HEK293 (cell line): ENCODE measurements around the gene SH3BP4.

ENCODE experiments used
- CTCF ChIA-PET: fragments of 350-600 bp; formaldehyde crosslinking; extraction: SDS; loops from one replicate; lab custom pipeline; 2021; ENCODE audit warnings: antibody characterized with exemption; lab: Yijun Ruan, JAX
- POLR2A ChIA-PET: fragments of 300-600 bp; formaldehyde crosslinking; extraction: SDS; loops from one replicate; lab custom pipeline; 2020; ENCODE audit warnings: antibody characterized with exemption, inconsistent platforms; lab: Yijun Ruan, JAX
- H3K27ac ChIP-seq: fragments of 200-500 bp; sonication (Bioruptor generic); 2 replicates; pipeline ENCODE4 v1.5.1; 2014; ENCODE audit warnings: low read depth, low read length, control low read depth, inconsistent platforms; ENCODE audit errors: extremely low read depth
- H3K36me3 ChIP-seq, 2 experiments: fragments of 200-500 bp in 1 of 2; sonication (Bioruptor generic) in 1 of 2; 1 replicate in 1 of 2; 2 replicates in 1 of 2; pipeline ENCODE4 v1.5.1; 2014 to 2017; ENCODE audit warnings: inconsistent platforms in 2 of 2, low read length in 2 of 2; ENCODE audit not compliant: control insufficient read depth in 2 of 2, insufficient read depth in 1 of 2
- H3K4me1 ChIP-seq: fragments of 200-500 bp; sonication (Bioruptor generic); 2 replicates; pipeline ENCODE4 v1.5.1; 2014; ENCODE audit warnings: mild to moderate bottlenecking, low read length, inconsistent platforms; ENCODE audit not compliant: control insufficient read depth, insufficient read depth
- H3K4me3 ChIP-seq: 2 replicates; pipeline ENCODE4 v1.5.1; 2011; ENCODE audit warnings: low read depth, mild to moderate bottlenecking, control low read depth, low read length, moderate library complexity
- H3K9me3 ChIP-seq: fragments of 200-500 bp; sonication (Bioruptor generic); 2 replicates; pipeline ENCODE4 v1.5.1; 2014; ENCODE audit warnings: low read depth, low read length, inconsistent platforms; ENCODE audit not compliant: control insufficient read depth, insufficient read depth
- BCL11A ChIP-seq: fragments of 450-650 bp; formaldehyde crosslinking; IDR thresholded peaks from 2 replicates; pipeline ENCODE4 v1.5.1; 2016; ENCODE audit warnings: low read depth, missing biosample characterization, missing genetic modification characterization
- GFI1B ChIP-seq: fragments of 450-650 bp; formaldehyde crosslinking; IDR thresholded peaks from 2 replicates; pipeline ENCODE4 v1.5.1; 2016; ENCODE audit warnings: missing biosample characterization, missing genetic modification characterization
- KLF7 ChIP-seq: fragments of 450-650 bp; formaldehyde crosslinking; IDR thresholded peaks from 2 replicates; pipeline ENCODE4 v1.5.1; 2016; ENCODE audit warnings: missing biosample characterization, missing genetic modification characterization, borderline replicate concordance
- MYNN ChIP-seq: fragments of 450-650 bp; formaldehyde crosslinking; IDR thresholded peaks from 2 replicates; pipeline ENCODE4 v1.5.1; 2016; ENCODE audit warnings: missing biosample characterization, missing genetic modification characterization, borderline replicate concordance
- REST ChIP-seq: fragments of 450-650 bp; formaldehyde crosslinking; IDR thresholded peaks from 2 replicates; pipeline ENCODE4 v1.5.1; 2016; ENCODE audit warnings: missing biosample characterization, missing genetic modification characterization
- SCRT1 ChIP-seq: fragments of 450-650 bp; formaldehyde crosslinking; IDR thresholded peaks from 2 replicates; pipeline ENCODE4 v1.5.1; 2016; ENCODE audit warnings: missing biosample characterization, missing genetic modification characterization, borderline replicate concordance
- WT1 ChIP-seq: fragments of 450-650 bp; formaldehyde crosslinking; IDR thresholded peaks from 2 replicates; pipeline ENCODE4 v1.5.1; 2016; ENCODE audit warnings: missing biosample characterization, missing genetic modification characterization
- ZBTB20 ChIP-seq: fragments of 450-650 bp; formaldehyde crosslinking; IDR thresholded peaks from 2 replicates; pipeline ENCODE4 v1.5.1; 2016; ENCODE audit warnings: missing biosample characterization, missing genetic modification characterization
- ZBTB44 ChIP-seq: fragments of 450-650 bp; IDR thresholded peaks from 2 replicates; pipeline ENCODE4 v1.5.1; 2018; ENCODE audit warnings: missing biosample characterization, mild to moderate bottlenecking, missing genetic modification characterization
- ZIC2 ChIP-seq: fragments of 450-650 bp; formaldehyde crosslinking; IDR thresholded peaks from 2 replicates; pipeline ENCODE4 v1.5.1; 2016; ENCODE audit warnings: missing biosample characterization, missing genetic modification characterization
- ZNF146 ChIP-seq: fragments of 450-650 bp; formaldehyde crosslinking; IDR thresholded peaks from 2 replicates; pipeline ENCODE4 v1.5.1; 2016; ENCODE audit warnings: missing biosample characterization, missing genetic modification characterization
- ZNF169 ChIP-seq: fragments of 450-650 bp; formaldehyde crosslinking; IDR thresholded peaks from 2 replicates; pipeline ENCODE4 v1.5.1; 2016; ENCODE audit warnings: missing biosample characterization, missing genetic modification characterization
- ZNF19 ChIP-seq: fragments of 450-650 bp; formaldehyde crosslinking; IDR thresholded peaks from 2 replicates; pipeline ENCODE4; 2016; ENCODE audit warnings: missing biosample characterization, missing genetic modification characterization, low read depth
- ZNF214 ChIP-seq: fragments of 450-650 bp; formaldehyde crosslinking; IDR thresholded peaks from 2 replicates; pipeline ENCODE4 v1.5.1; 2017; ENCODE audit warnings: missing biosample characterization, mild to moderate bottlenecking, missing genetic modification characterization, borderline replicate concordance
- ZNF239 ChIP-seq: fragments of 450-650 bp; formaldehyde crosslinking; IDR thresholded peaks from 2 replicates; pipeline ENCODE4 v1.5.1; 2016; ENCODE audit warnings: missing biosample characterization, missing genetic modification characterization
- ZNF266 ChIP-seq: fragments of 450-650 bp; formaldehyde crosslinking; IDR thresholded peaks from 2 replicates; pipeline ENCODE4 v1.5.1; 2016; ENCODE audit warnings: missing biosample characterization, missing genetic modification characterization, low read depth
- ZNF366 ChIP-seq: fragments of 450-650 bp; formaldehyde crosslinking; conservative IDR thresholded peaks from 2 replicates; pipeline ENCODE4 v1.5.1; 2016; ENCODE audit warnings: missing biosample characterization, missing genetic modification characterization
- ZNF37A ChIP-seq: fragments of 450-650 bp; IDR thresholded peaks from 2 replicates; pipeline ENCODE4 v1.5.1; 2018; ENCODE audit warnings: missing biosample characterization, missing genetic modification characterization
- ZNF404 ChIP-seq: fragments of 450-650 bp; formaldehyde crosslinking; IDR thresholded peaks from 2 replicates; pipeline ENCODE4 v1.5.1; 2017; ENCODE audit warnings: missing biosample characterization, missing genetic modification characterization
- ZNF473 ChIP-seq: fragments of 450-650 bp; formaldehyde crosslinking; IDR thresholded peaks from 2 replicates; pipeline ENCODE4 v1.5.1; 2017; ENCODE audit warnings: missing biosample characterization, missing genetic modification characterization
- ZNF518A ChIP-seq: fragments of 450-650 bp; formaldehyde crosslinking; conservative IDR thresholded peaks from 2 replicates; pipeline ENCODE4 v1.5.1; 2016; ENCODE audit warnings: low read depth, missing biosample characterization, missing genetic modification characterization
- ZNF596 ChIP-seq: fragments of 450-650 bp; IDR thresholded peaks from 2 replicates; pipeline ENCODE4 v1.5.0; 2018; ENCODE audit warnings: missing biosample characterization, mild to moderate bottlenecking, missing genetic modification characterization, moderate library complexity
- ZNF701 ChIP-seq: fragments of 450-650 bp; formaldehyde crosslinking; IDR thresholded peaks from 2 replicates; pipeline ENCODE4 v1.5.1; 2016; ENCODE audit warnings: missing biosample characterization, missing genetic modification characterization
- ZNF776 ChIP-seq: fragments of 450-650 bp; formaldehyde crosslinking; IDR thresholded peaks from 2 replicates; pipeline ENCODE4 v1.5.0; 2017; ENCODE audit warnings: missing biosample characterization, missing genetic modification characterization, borderline replicate concordance

Gene SH3BP4

GRCh38 chr2:235031686-235032373, 80.0 kb downstream of the SH3BP4 start:
- peaks cover 4% of the 10 kb centered on the region; the same call in 1 of the 2 replicates for H3K4me1 ChIP-seq
- H3K4me3 ChIP-seq: no peak overlapping the region
- no peak overlapping the region for H3K27ac ChIP-seq
- CTCF ChIA-PET: no interaction called here
- no peak for TF ChIP-seq ZBTB20
- no peak for TF ChIP-seq ZNF596 (tag by site-specific recombination)
- TF ChIP-seq ZBTB44 (tag by site-specific recombination): no peak
- TF ChIP-seq ZNF146 (tag by site-specific recombination): no peak
- no peak for TF ChIP-seq SCRT1
- TF ChIP-seq ZIC2 (tag by site-specific recombination): no peak
- TF ChIP-seq ZNF473 (tag by site-specific recombination): no peak
- no peak for TF ChIP-seq ZNF37A
- TF ChIP-seq WT1 (tag by site-specific recombination): no peak
- no peak for TF ChIP-seq ZNF239
- TF ChIP-seq ZNF19 (tag by site-specific recombination): no peak
- no peak for TF ChIP-seq ZNF366 (tag by site-specific recombination)
- TF ChIP-seq MYNN (tag by site-specific recombination): no peak
- TF ChIP-seq, all 188 proteins: peak for 0
- H3K36me3 ChIP-seq: peaks cover 0 to 16% of the 10 kb centered on the region in 2 experiments; a peak in 2 of 3 replicates
- H3K9me3 ChIP-seq: no peaks in the 10 kb centered on the region
- POLR2A ChIA-PET: no interaction called here

GRCh38 chr2:235032466-235032865, 80.6 kb downstream of the SH3BP4 start:
- peaks cover 0 to 21% of the 10 kb centered on the region in 2 experiments; a peak in 2 of 3 replicates for H3K36me3 ChIP-seq
- no peak overlapping the region for H3K4me3 ChIP-seq
- H3K27ac ChIP-seq: no peak overlapping the region
- CTCF ChIA-PET: no interaction called here
- H3K9me3 ChIP-seq: no peaks in the 10 kb centered on the region
- POLR2A ChIA-PET: no interaction called here
- H3K4me1 ChIP-seq: 0 out of 2 replicates have a peak, but pooled peaks cover under 1% of the 10 kb centered on the region
- TF ChIP-seq ZNF266 (tag by site-specific recombination) (no peak), ZNF214 (tag by site-specific recombination) (no peak), REST (tag by site-specific recombination) (no peak), KLF7 (tag by site-specific recombination) (no peak), ZBTB44 (tag by site-specific recombination) (no peak), ZNF776 (tag by site-specific recombination) (no peak), ZNF518A (tag by site-specific recombination) (no peak), ZNF701 (tag by site-specific recombination) (no peak), GFI1B (tag by site-specific recombination) (no peak), ZNF404 (tag by site-specific recombination) (no peak), ZNF169 (tag by site-specific recombination) (no peak), ZBTB20 (no peak), BCL11A (no peak)
